GM21786 (cell line): ENCODE results near the gene SULF2.
"Not testable (repeated sequence)": the region's sequence is repeated elsewhere in the genome, so short reads cannot be mapped to it uniquely, and the experiment has no call there.

Experiments
- ATAC-seq: cut with Tn5 transposase; IDR thresholded peaks from one replicate; pipeline ENCODE4 v1.9.1; 2021; ENCODE audit not compliant: unreplicated experiment

Gene SULF2

DNA sequence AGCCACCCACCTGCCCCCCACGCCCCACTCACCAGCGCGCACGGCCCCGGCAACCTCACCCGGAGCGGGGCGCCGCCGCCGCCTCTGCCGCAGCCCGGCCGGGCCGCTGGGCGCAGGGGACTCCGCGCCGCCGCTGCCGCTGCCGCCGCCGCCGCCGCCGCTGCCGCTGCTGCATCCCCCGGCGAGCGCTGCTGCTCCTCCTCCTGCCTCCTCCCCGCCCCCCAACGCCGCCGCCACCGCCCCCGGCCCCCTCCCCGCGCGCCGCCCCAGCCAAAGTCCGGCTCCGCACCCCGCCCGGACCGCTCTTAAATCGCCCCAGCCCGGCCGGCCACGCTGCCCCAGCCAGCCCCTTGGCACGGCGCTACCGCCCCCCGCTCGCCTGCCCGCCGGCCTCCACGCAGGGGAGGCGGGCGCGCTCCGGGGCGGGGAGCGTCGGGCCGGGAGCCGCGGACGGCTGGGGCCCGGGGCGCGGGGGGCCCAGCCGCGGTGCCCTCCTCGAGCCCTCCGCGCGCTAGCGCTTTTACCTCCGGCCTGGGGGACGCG lies at the start of gene SULF2:
TSS of gene SULF2 (minus strand) at position 171 of the 543 bp plus-strand sequence. CDS start 28,118 bp downstream, outside the sequence.
- ATAC-seq = no peak

DNA sequence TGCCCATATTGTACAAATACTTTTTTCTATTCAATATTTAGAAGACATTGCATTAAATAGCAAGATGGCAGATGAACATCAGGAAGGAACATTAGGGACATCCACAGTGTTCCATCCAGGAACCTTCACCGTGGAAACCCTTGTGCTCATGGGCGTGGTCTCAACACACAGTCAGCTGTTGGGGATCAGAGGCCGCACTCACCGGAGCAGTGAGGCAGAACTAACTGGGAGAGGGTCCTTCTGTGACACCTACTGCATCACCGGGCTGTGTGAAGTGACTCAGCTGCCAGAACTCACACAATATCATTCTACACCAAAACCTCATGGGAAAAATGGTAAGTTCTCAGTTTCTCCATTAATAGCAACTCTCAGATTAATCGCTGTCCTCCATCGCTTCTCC lies 46.4 kb upstream of the SULF2 start:
- not testable (repeated sequence) for ATAC-seq

DNA sequence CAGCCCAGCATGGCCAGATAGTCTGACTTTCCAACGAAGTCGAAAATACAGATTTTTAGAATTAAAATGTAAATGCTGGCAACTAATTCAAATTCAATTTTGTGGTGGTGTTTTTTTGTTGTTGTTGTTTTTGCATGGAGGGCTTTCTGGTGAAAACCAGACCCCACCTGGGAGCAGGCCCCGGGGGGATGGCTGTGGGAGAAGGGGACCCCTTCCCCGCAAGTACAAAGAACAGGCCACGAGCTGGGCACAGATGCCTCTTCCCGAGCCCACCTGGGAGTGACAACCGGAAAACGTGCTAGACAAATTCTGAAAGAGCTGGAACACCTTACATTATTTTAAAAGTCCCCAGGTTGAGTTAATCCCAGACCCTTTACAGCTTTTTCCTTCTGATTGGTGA lies 41.4 kb upstream of the SULF2 start:
- ATAC-seq = not testable (repeated sequence)

GRCh38 chr20:47826006-47826405 lies 40.7 kb upstream of the SULF2 start:
- not testable (repeated sequence) for ATAC-seq

- no peak for ATAC-seq
Observed at GRCh38 chr20:47825011-47825762, 39.9 kb upstream of the SULF2 start.

DNA sequence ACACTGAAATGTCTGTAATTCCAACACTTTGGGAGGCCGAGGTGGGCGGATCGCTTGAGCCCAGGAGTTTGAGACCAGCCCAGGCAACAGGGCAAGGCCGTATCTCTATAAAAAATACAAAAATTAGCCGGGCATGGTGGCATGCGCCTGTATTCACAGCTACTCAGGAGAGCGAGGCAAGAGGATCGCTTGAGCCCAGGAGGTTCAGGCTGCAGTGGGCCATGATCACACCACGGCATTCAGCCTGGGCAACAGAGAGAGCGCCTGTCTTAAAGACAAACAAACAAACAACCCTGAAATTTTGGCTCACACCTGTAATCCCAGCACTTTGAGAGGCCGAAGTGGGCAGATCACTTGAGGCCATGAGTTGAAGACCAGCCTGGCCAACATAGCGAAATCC lies 38.7 kb upstream of the SULF2 start:
- ATAC-seq = not testable (repeated sequence)

GRCh38 chr20:47821481-47822100 lies 36.3 kb upstream of the SULF2 start:
- ATAC-seq = no peak

DNA sequence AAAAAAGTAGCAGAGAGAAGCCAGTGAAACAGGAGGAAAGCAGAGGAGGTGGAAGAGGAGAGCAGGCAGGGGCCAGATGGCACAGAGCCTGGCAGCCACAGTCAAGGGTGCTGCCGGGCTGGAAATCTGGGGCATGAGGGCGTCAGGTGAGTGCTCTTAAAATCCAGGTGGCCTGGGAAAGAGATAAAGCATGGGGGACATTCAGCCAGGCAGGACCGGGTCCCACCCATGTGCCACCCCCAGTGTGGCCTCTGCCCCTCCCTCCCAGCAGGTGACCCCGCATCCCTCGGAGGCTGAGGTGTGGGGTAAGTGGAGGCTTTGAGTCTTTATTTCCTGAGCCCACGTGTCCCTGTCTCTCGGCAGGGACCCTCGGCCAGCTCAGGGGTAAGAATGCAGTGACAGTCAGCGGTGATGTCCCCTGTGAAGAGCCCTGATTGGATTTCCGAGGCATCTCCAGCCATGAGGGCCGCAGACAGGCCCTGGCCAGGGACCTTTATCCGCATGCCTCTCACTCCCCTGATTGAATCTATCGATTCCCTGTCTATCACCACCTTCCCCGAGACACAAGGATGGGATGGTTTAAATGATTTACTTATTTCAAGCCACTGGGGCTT lies 33.8 kb upstream of the SULF2 start:
- ATAC-seq = no peak

GRCh38 chr20:47818466-47818865 lies 33.2 kb upstream of the SULF2 start:
- no peak for ATAC-seq

DNA sequence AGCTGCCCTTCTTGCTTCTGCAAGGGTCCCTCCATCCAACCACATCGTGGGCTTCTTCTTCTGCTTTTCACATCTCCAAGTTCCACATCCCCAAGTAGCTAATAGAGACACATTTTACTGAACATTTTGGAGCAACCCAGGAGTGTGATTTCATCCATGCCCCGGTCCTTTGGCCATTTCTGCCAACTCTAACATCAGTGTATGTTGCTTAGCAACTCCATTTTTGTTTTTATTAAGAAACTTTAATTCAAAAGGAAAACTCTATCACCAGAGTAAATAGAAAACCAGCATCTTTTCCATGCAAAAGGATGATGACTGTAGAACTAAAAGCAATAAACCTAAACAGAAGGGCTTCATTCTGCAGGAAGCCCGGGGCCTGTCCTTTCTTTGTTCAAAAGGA lies 32.7 kb upstream of the SULF2 start:
- ATAC-seq = no peak

DNA sequence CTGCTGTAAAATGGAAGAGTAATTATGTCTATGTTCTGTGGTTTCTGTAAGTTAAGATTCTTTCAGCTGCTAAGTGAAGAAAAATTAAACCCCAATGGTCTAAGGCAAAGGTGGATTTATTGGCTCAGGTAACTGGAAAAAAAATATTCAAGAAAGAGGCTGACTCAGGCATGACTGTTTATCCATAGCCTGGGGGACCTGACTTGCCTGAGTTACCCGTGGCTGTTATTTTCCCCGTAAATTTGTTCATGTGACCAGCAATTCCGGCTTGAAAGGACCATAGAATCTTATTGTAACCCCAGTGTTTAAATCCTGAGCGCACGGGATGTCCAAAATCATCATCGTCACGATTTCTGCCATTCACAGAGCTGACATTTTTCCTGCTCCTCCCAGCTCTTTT lies 32.3 kb upstream of the SULF2 start:
- no peak for ATAC-seq

GRCh38 chr20:47816487-47817451 lies 31.5 kb upstream of the SULF2 start:
- ATAC-seq = no peak

GRCh38 chr20:47815866-47816265 lies 30.6 kb upstream of the SULF2 start:
- ATAC-seq = no peak

- ATAC-seq = no peak
Observed at GRCh38 chr20:47815416-47815806, 30.1 kb upstream of the SULF2 start.

DNA sequence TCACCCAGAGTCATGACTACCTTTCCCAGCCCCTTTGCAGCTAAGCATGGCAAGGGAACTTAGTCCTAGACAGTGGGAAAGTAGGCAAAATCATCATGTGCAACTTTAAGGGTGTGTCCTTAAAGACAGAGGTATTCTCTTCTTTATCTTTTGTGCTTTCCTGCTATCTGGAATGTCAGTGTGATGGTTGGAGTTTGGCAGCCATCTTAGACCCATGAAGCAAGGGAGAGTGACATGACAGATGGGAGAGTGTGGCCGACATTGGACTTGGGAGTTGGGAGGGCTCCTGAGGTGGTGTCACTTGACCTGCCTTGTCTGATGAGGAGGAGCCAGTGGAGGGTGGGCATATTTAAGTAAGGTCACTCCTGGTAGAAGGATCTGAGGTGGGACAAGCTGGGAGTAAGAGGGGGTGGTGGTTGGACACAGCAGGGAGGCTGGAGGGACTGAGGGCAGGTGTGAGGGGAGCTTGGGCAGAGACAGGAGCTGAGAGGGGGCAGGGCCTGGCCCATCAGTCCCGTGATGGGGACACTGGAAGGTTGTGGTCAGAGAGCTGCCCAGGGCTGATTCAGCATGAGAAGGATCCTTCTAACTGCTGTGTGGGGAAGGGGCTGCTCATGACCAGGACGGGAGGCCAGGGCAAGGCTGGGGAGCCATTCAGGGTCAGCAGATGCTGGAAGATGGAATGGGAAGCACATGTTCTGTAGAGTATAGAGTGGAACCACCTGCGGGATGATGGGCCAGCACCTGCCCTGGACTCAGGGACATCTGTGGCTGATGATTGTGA lies 29.5 kb upstream of the SULF2 start:
- ATAC-seq = no peak

DNA sequence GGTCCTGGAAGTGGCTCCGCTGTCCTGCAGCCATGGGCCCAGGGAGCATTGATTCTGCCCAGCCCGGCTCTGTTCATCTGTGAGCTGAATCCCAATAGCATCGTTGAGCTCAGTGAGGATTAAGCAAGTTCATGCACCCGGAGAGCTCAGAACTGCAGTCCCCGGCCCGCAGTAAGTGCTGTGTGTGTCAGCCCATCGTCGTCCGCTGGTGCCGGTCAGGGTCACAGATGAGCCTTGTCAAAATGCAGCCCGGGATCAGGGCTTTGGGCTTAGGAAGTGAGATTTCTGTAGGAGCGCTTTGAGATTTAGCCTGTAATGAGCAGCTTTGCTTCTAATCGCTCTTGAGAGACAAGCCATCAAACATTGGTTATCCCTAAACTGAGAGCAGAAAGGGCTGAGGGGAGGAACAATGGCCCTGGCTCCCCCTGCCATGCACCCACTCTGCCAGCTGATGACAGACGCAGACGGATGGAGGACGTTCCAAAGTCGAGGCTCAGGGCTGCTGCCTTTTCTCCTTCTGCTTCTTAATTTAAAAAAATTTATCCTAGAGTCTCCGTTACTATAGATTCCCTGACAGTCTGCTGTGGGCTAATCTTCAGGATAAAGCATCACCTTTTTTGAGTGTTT lies 25.6 kb upstream of the SULF2 start:
- no peak for ATAC-seq

GRCh38 chr20:47810116-47810677 lies 24.9 kb upstream of the SULF2 start:
- ATAC-seq = no peak

GRCh38 chr20:47809161-47809960 lies 24.1 kb upstream of the SULF2 start:
- no peak for ATAC-seq
